HG03135 (cell line): ENCODE measurements around the gene APOC1.
A peak's percentile ranks its signal among the peaks of the same experiment; 100 is the strongest.

ENCODE experiments used
- ATAC-seq: cut with Tn5 transposase; IDR thresholded peaks from one replicate; pipeline ENCODE4 v1.9.1; 2021; ENCODE audit warnings: mild to moderate bottlenecking, moderate library complexity; ENCODE audit not compliant: unreplicated experiment

APOC1 gene

GRCh38 chr19:44955505-44956439 lies 41.4 kb downstream of the APOC1 start:
- ATAC-seq, result peak; percentile 17

GRCh38 chr19:44957526-44957925 lies 43.1 kb downstream of the APOC1 start:
- ATAC-seq, result no peak

DNA sequence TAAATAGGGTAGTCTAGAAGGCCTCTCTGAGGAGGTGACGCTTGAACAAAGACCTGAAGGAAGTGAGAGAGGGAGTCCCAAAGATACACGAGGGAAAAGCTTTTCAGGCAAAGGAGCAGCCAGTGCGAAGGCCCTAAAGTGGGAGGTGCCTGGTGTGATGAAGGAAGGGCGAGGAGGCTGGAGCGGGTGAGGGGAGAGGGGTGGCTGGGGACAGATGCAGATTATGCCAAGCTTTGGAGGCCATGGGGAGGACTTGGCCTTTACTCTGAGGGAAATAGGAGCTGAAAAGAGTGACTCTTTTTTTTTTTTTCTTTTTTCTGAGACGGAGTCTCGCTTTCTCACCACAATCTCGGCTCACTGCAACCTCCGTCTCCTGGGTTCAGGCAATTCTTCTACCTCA lies 43.7 kb downstream of the APOC1 start:
- no peak for ATAC-seq

GRCh38 chr19:44959691-44960090 lies 45.3 kb downstream of the APOC1 start:
- no peak for ATAC-seq

- ATAC-seq, result no peak
Observed at GRCh38 chr19:44960906-44961728, 46.7 kb downstream of the APOC1 start.

DNA sequence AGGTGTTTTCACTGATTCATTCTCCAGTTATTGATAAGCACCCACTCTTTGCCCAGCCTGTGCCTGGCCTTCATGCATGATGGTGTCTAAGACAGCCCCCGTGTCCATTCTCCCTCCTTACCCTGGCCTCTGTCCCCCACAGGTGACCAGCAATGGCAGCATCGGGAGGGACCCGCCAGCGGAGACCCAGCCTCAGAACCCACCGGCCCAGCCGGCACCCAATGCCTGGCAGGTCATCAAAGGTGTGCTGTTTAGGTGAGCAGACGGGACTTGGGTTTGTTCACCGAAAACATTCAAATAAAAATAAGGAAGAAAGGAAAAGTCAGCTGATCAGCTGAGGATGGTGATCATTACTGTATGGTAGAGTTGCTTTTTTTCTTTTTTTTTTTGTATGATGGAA lies 47.4 kb downstream of the APOC1 start:
- ATAC-seq, result no peak

GRCh38 chr19:44968118-44968517 lies 53.7 kb downstream of the APOC1 start:
- ATAC-seq, result no peak

DNA sequence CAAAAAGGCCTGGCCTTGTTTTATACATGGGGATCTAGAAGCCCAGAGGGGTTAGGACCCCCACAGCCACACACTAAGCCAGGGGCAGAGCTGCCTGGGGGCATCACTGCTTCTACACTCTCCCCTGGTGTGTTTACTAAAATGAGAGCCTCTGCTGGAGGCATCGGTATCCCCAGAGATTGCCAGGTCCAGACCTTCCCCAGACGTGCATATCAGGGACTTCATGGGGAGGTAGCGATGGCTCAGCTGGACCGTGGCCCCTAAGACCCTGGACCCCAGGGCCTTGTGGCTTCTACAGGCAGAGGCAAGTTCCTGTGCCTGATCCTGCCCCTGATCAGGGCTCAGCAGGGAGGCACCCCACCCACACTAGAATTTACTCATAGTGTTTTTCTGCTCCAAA lies 54.3 kb downstream of the APOC1 start:
- no peak for ATAC-seq
